Islet precursor cell (in vitro differentiated cells): ENCODE data around the gene BFSP1.
A peak's percentile ranks its signal among the peaks of the same experiment; 100 is the strongest.

Experiments used
- DNase-seq: peaks from one replicate; pipeline ENCODE4 v3.0.0-alpha.2; 2018

The BFSP1 gene

GRCh38 chr20:17518339-17519052, 12.7 kb downstream of the BFSP1 start:
- DNase-seq = peak; percentile 65

- DNase-seq = no peak
Measured at GRCh38 chr20:17515053-17515452, 16.1 kb downstream of the BFSP1 start.

GRCh38 chr20:17513939-17514338, 17.2 kb downstream of the BFSP1 start:
- no peak for DNase-seq

DNA sequence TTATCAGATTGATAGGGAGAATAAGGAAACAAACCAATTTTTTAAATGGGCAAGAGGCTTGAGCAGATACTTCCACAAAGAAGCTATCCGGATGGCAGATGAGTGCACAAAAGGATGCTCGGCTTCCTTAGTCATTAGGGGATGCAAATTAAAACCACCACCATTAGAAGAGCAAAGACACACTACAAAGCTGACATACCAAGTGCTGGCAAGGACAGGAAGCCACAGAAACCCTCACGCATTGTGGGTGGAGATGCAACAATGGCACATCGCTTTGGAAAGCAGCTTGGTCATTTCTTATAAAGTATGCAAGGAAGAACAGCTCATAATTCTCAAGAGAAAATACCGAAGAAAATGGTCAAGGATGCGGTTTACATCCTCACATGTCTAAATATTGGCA, 19.8 kb downstream of the BFSP1 start:
- DNase-seq = no peak

DNA sequence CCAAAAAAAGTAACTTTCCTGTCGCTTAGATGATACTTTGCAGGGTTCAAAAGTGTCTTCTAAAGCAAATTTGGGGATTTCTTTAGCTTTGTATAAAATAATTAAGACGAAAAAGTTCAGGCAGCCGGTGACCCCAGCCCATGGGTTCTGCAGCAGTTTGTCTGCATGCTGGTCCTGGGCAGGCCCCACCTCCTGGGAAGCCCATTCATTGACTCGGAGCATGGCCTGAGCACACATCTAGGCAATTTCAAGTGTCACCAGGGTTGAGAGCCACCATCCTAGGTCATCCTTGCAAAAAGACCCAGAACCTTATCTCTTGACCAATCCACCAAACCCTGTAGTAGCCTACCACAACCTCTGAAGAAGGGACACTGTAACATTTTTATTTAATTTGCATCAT, 20.6 kb downstream of the BFSP1 start:
- no peak for DNase-seq

GRCh38 chr20:17508756-17509155, 22.4 kb downstream of the BFSP1 start:
- DNase-seq = no peak

GRCh38 chr20:17507531-17507930, 23.6 kb downstream of the BFSP1 start:
- no peak for DNase-seq

GRCh38 chr20:17507032-17507431, 24.1 kb downstream of the BFSP1 start:
- DNase-seq = no peak

- no peak for DNase-seq
Measured at GRCh38 chr20:17505636-17506517, 25.3 kb downstream of the BFSP1 start.

GRCh38 chr20:17504898-17505635, 26.1 kb downstream of the BFSP1 start:
- peak; percentile 76 for DNase-seq

GRCh38 chr20:17504066-17504897, 26.9 kb downstream of the BFSP1 start:
- no peak for DNase-seq

- DNase-seq = peak; percentile 24
Measured at GRCh38 chr20:17503301-17504065, 27.7 kb downstream of the BFSP1 start.

- peak; percentile 13 for DNase-seq
Measured at GRCh38 chr20:17502105-17502504, 29.1 kb downstream of the BFSP1 start.

GRCh38 chr20:17501701-17502100, 29.5 kb downstream of the BFSP1 start:
- peak; percentile 29 for DNase-seq

- peak; percentile 49 for DNase-seq
Measured at GRCh38 chr20:17500826-17501225, 30.4 kb downstream of the BFSP1 start.

DNA sequence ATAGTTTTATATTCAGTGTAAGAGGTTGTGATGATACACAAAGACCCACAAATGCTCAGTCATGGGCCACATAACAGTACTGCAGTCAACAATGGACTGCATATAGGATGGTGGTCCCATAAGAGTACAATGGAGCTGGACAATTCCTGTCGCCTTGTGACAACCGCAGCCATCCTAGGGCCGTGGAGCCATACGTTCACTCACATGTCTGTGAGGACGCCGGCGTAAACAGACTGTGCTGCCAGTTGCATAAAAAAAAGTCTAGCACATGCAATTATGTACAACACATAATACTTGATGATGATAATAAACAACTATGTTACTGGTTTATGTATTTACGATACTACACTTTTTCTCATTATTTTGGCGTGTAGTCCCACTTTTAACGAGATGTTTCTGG, 30.9 kb downstream of the BFSP1 start:
- peak; percentile 29 for DNase-seq

DNA sequence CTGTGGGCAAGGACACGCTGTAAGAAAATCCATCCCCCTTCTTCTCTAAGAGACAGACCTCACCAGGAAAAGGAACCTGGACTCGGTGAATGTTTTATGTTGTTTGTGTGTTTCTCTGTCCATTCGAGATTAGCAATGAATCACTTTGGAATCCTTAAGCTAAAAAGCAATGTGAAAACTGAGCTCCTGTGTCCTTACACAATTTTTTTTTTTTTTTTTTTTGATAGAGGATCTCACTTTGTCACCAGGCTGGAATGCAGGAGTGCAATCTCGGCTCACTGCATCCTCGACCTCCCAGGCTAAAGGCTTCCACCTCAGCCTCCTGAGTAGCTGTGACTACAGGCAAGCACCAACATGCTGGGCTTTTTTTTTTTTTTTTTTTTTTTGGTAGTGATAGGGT, 32.1 kb downstream of the BFSP1 start:
- DNase-seq = peak; percentile 23

DNA sequence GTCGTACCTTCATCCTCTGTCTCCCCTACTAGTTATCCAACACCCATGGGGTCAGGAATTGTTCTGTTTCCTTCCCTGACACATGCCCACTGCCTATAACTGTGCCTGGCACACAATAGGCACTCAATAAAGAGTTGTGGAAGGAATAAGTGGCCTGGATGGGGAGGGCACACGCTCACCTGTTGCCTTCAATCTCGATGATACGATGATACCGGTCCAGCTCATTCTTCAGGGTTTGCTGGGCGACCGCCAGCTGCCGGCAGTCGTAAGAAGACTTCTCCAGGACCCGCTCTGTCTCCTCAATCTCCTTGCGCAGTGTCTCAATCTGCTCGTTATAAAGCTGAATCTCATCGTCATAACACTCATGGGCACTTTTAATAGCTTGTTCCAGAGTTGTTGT, 32.5 kb downstream of the BFSP1 start:
- peak; percentile 21 for DNase-seq

GRCh38 chr20:17497821-17498580, 33.2 kb downstream of the BFSP1 start:
- DNase-seq = peak; percentile 45

- DNase-seq = peak; percentile 37
Measured at GRCh38 chr20:17495826-17496225, 35.4 kb downstream of the BFSP1 start.

- DNase-seq = peak; percentile 30
Measured at GRCh38 chr20:17494201-17494600, 37.0 kb downstream of the BFSP1 start.
